GM12878 (cell line): ENCODE measurements around the gene ERAS. TPM values are rescaled to one million over a fixed set of nuclear protein-coding genes. Genes with fewer than 3 reads are reported as not detected.
"Not testable (repeated sequence)": the region's sequence is repeated elsewhere in the genome, so short reads cannot be mapped to it uniquely, and the experiment has no call there.

ENCODE experiments used
- ATAC-seq: fragments of 200-7000 bp; cut with Tn5 transposase; 3 replicates; pipeline ENCODE4 v1.9.1; 2020; ENCODE audit warnings: mild to moderate bottlenecking, moderate library complexity
- BruUV-seq: library from RNA; stranded (reverse); fragments of 400-500 nt; replicated peaks from 2 replicates; lab custom pipeline; 2021; lab: Mats Ljungman, UMichigan
- CTCF ChIA-PET: fragments of 300-600 bp; sonication (Branson Sonifier 250); formaldehyde crosslinking; extraction: SDS; loops from one replicate; lab custom pipeline; 2021; ENCODE audit warnings: inconsistent platforms; lab: Yijun Ruan, JAX
- POLR2A ChIA-PET: fragments of 350-600 bp; formaldehyde crosslinking; extraction: SDS; loops from one replicate; lab custom pipeline; 2021; ENCODE audit warnings: inconsistent platforms; lab: Charles Lee
- RAD21 ChIA-PET: fragments of 300-600 bp; sonication (Branson Sonifier 250); formaldehyde crosslinking; loops from one replicate; lab custom pipeline; 2023; ENCODE audit warnings: antibody characterized with exemption; ENCODE audit not compliant: unreplicated experiment; lab: Charles Lee
- SMC1A ChIA-PET: fragments of 300-600 bp; sonication (Branson Sonifier 250); formaldehyde crosslinking; loops from one replicate; lab custom pipeline; 2023; ENCODE audit not compliant: unreplicated experiment, uncharacterized antibody; lab: Charles Lee
- DNase-seq: peaks from one replicate; pipeline ENCODE4 v3.0.0-alpha.2; 2011; ENCODE audit warnings: low read depth, low spot score
- FAIRE-seq: peaks from 3 replicates; lab custom pipeline; 2011; peaks lifted over from hg19 to GRCh38; lab: Jason Lieb, UNC
- H2AFZ ChIP-seq: 2 replicates; pipeline ENCODE4 v1.6.0; 2011; ENCODE audit warnings: low read depth, low read length, control low read depth; ENCODE audit not compliant: control insufficient read depth
- H3K27ac ChIP-seq: 2 replicates; pipeline ENCODE4 v1.5.1; 2011; ENCODE audit warnings: control low read depth; ENCODE audit not compliant: control insufficient read depth, insufficient read depth
- H3K27me3 ChIP-seq, 2 experiments: replicated peaks in 1 of 2; 2 replicates each; pipeline versions ENCODE4 v1.6.0 to v1.6.1; 2011; ENCODE audit warnings: low read length in 1 of 2; ENCODE audit not compliant: control insufficient read depth in 2 of 2, insufficient read depth in 2 of 2
- H3K36me3 ChIP-seq, 2 experiments: 2 replicates each; pipeline ENCODE4 v1.5.1; 2011; ENCODE audit warnings: low read length in 1 of 2; ENCODE audit not compliant: control insufficient read depth in 2 of 2, insufficient read depth in 2 of 2
- H3K4me1 ChIP-seq: 2 replicates; pipeline ENCODE4 v1.6.1; 2011; ENCODE audit warnings: mild to moderate bottlenecking, low read length, moderate library complexity, mixed read lengths; ENCODE audit not compliant: control insufficient read depth, insufficient read depth
- H3K4me2 ChIP-seq: 2 replicates; pipeline ENCODE4 v1.6.0; 2011; ENCODE audit warnings: control low read depth; ENCODE audit not compliant: control insufficient read depth, insufficient read depth
- H3K4me3 ChIP-seq: fragments of 200-600 bp; sonication (generic); 2 replicates; pipeline ENCODE4 v1.5.1; 2016
- H3K79me2 ChIP-seq: 2 replicates; pipeline ENCODE4 v1.6.0; 2011; ENCODE audit warnings: low read length; ENCODE audit not compliant: control insufficient read depth, insufficient read depth
- H3K9ac ChIP-seq: 2 replicates; pipeline ENCODE4 v1.8.0; 2011; ENCODE audit warnings: low read length, control low read depth, mixed read lengths; ENCODE audit not compliant: control insufficient read depth, insufficient read depth
- H3K9me3 ChIP-seq: replicated peaks from 3 replicates; pipeline ENCODE4 v1.5.1; 2011; ENCODE audit warnings: mild to moderate bottlenecking, low read length; ENCODE audit not compliant: control insufficient read depth, insufficient read depth
- H4K20me1 ChIP-seq: 2 replicates; pipeline ENCODE4 v1.6.0; 2011; ENCODE audit not compliant: control insufficient read depth, insufficient read depth
- ATF7 ChIP-seq: fragments of 450-650 bp; IDR thresholded peaks from 2 replicates; pipeline ENCODE4 v1.6.1; 2016; ENCODE audit warnings: low read depth, mild to moderate bottlenecking
- CTCF ChIP-seq, 3 experiments: IDR thresholded peaks in 2 of 3; conservative IDR thresholded peaks in 1 of 3; 2 replicates each; pipeline ENCODE4 v1.5.1; 2011; ENCODE audit warnings: low read depth in 3 of 3, low read length in 3 of 3, mild to moderate bottlenecking in 3 of 3, control low read depth in 2 of 3, moderate library complexity in 2 of 3, inconsistent platforms in 1 of 3, mixed read lengths in 1 of 3; ENCODE audit not compliant: control insufficient read depth in 2 of 3, insufficient read depth in 1 of 3; ENCODE audit errors: extremely low read depth in 1 of 3
- HCFC1 ChIP-seq: fragments of 150-350 bp; IDR thresholded peaks from 2 replicates; pipeline ENCODE4 v1.6.1; 2014; ENCODE audit warnings: low read length
- HSF1 ChIP-seq: fragments of 150-350 bp; IDR thresholded peaks from 2 replicates; pipeline ENCODE4 v1.6.1; 2014; ENCODE audit warnings: mild to moderate bottlenecking, low read depth, low read length
- PAX5 ChIP-seq: IDR thresholded peaks from 2 replicates; pipeline ENCODE4 v1.6.1; 2011; ENCODE audit warnings: low read depth, low read length, borderline replicate concordance
- RCOR1 ChIP-seq: conservative IDR thresholded peaks from 2 replicates; pipeline ENCODE4 v1.6.1; 2012; ENCODE audit warnings: low read depth, low read length, improper control_type of control experiment
- RFX5 ChIP-seq: IDR thresholded peaks from 2 replicates; pipeline ENCODE4 v1.6.1; 2011; ENCODE audit warnings: low read depth, low read length, improper control_type of control experiment
- YBX1 ChIP-seq: fragments of 450-650 bp; IDR thresholded peaks from 2 replicates; pipeline ENCODE4 v1.6.1; 2016; ENCODE audit warnings: antibody characterized with exemption
- ZBTB33 ChIP-seq: fragments of 450-650 bp; IDR thresholded peaks from 2 replicates; pipeline ENCODE4 v1.6.1; 2017; ENCODE audit warnings: mild to moderate bottlenecking
- WGBS: methylation state at CpG from one replicate; pipeline ENCODE4 v1.1.6; 2016; ENCODE audit warnings: low lambda C conversion rate; ENCODE audit not compliant: insufficient replicate concordance, insufficient coverage; ENCODE audit errors: missing lambda C conversion rate; 5-methylcytosine and 5-hydroxymethylcytosine counted together
- in situ Hi-C: fragments of 300-500 bp; cut with MboI; formaldehyde crosslinking; loops from 9 replicates; pipeline ENCODE4 v1.14.3; 2018; ENCODE audit warnings: mixed read lengths
- intact Hi-C: fragments of 100-400 bp; cut with micrococcal nuclease; formaldehyde crosslinking; loops from one replicate; pipeline ENCODE4 v1.14.2; 2022; ENCODE audit not compliant: unreplicated experiment
- polyA plus RNA-seq, 11 experiments: library from polyadenylated mRNA; depleted of rRNA in 4 of 11; unstranded in 6 of 11; stranded (reverse) in 5 of 11; fragments of >200 nt; fragmentation: Nextera tagmentation in 4 of 11; fragmentation: Illumina TruSeq in 1 of 11; extraction: Ambion mirVana in 4 of 11; extraction: Trizol in 1 of 11; gene quantifications; 1 replicate in 1 of 11; 2 replicates in 10 of 11; pipeline versions ENCODE4 v1.2.1 to v1.2.3, GENCODE V29; 2011 to 2016; ENCODE audit warnings: inconsistent platforms in 2 of 11, missing spikeins in 2 of 11, low read depth in 1 of 11
- total RNA-seq, 4 experiments: library from RNA; depleted of rRNA in 3 of 4; stranded (reverse); fragments of >200 nt in 3 of 4; fragmentation: Illumina TruSeq in 1 of 4; extraction: Trizol in 1 of 4; gene quantifications; 2 replicates each; pipeline versions ENCODE4 v1.2.1 to v1.2.3, GENCODE V29; 2013 to 2021

The ERAS gene
- total and polyA plus RNA-seq, 10 of the 15 experiments (the other 5 are each of a cell fraction or from before 2014, with no cell fraction given): not detected

- TF ChIP-seq ZBTB33 (no peak), ATF7 (no peak), HCFC1 (no peak), HSF1 (no peak), RFX5 (no peak), YBX1 (no peak), RCOR1 (no peak), PAX5 (no peak), CTCF (IDR thresholded peaks at IDR 0.05 in 2 of 3, conservative IDR thresholded peaks at IDR 0.05 in 1 of 3; ENCODE audit: control insufficient read depth in 2 of 3, extremely low read depth in 1 of 3, insufficient read depth in 1 of 3, low read depth in 3 of 3, low read length in 3 of 3) (no peak)
Observed at GRCh38 chrX:48852857-48853256, 26.5 kb downstream of the ERAS start (continued).

- H3K79me2 ChIP-seq, ATAC-seq, POLR2A ChIA-PET, SMC1A ChIA-PET, H3K27ac ChIP-seq, FAIRE-seq, H3K9ac ChIP-seq, BruUV-seq, H3K27me3 ChIP-seq, H3K4me2 ChIP-seq, H3K36me3 ChIP-seq, DNase-seq, H3K4me3 ChIP-seq, CTCF ChIA-PET, H4K20me1 ChIP-seq, intact Hi-C loops, RAD21 ChIA-PET, H3K9me3 ChIP-seq, H2AFZ ChIP-seq, H3K4me1 ChIP-seq: not testable (repeated sequence)
- in situ Hi-C loops: loop anchor here (25.0 kb wide), 1 partner anchor 1009 kb away; no protein-coding TSS in a partner anchor
Observed at GRCh38 chrX:48853494-48853893, 27.2 kb downstream of the ERAS start.

GRCh38 chrX:48854121-48854804 lies 27.9 kb downstream of the ERAS start:
- H3K27ac ChIP-seq, POLR2A ChIA-PET, SMC1A ChIA-PET, BruUV-seq, H3K4me3 ChIP-seq, H4K20me1 ChIP-seq, H3K79me2 ChIP-seq, H3K4me1 ChIP-seq, H3K27me3 ChIP-seq, intact Hi-C loops, RAD21 ChIA-PET, H3K4me2 ChIP-seq, ATAC-seq, H3K9me3 ChIP-seq, DNase-seq, H2AFZ ChIP-seq, CTCF ChIA-PET, H3K36me3 ChIP-seq, FAIRE-seq, H3K9ac ChIP-seq: not testable (repeated sequence)
- WGBS: 68% methylated on average over 12 of the region's 12 CpGs
- in situ Hi-C loops: loop anchor here (25.0 kb wide), 1 partner anchor 1008 kb away; no protein-coding TSS in a partner anchor
